ENCODE data around the gene VLDLR.

The VLDLR gene

GRCh38 chr9:2635922-2636321, 14.3 kb downstream of the VLDLR start:
- Histone ChIP-seq H3K27me3 (no peaks in the 10 kb centered on the region), H3K4me3 (no peak overlapping the region), H3K4me1 (peaks cover 0 to 25% (median 0%) of the 10 kb centered on the region in 4 donors), H3K9me3 (no peaks in the 10 kb centered on the region), H3K36me3 (peaks cover 0 to 5% (median under 1%) of the 10 kb centered on the region in 3 donors), H3K27ac (no peak overlapping the region)
- no peak for TF ChIP-seq CTCF (IDR thresholded peaks at IDR 0.05)
- no peak for DNase-seq
- intact Hi-C loops (cut with DNase I; ENCODE audit: low total_unique reads) = no loop called here

GRCh38 chr9:2637390-2637789, 15.8 kb downstream of the VLDLR start:
- H3K27me3 ChIP-seq = no peaks in the 10 kb centered on the region
- peaks cover 0 to 14% (median 5%) of the 10 kb centered on the region in 3 donors for H3K36me3 ChIP-seq
- H3K27ac ChIP-seq = no peak overlapping the region
- no peaks in the 10 kb centered on the region for H3K9me3 ChIP-seq
- TF ChIP-seq CTCF (IDR thresholded peaks at IDR 0.05) = no peak
- intact Hi-C loops (cut with DNase I; ENCODE audit: low total_unique reads) = no loop called here
- DNase-seq = no peak
- H3K4me3 ChIP-seq = no peak overlapping the region
- peaks cover 0 to 20% (median 0%) of the 10 kb centered on the region in 4 donors for H3K4me1 ChIP-seq

- intact Hi-C loops (cut with DNase I; ENCODE audit: low total_unique reads) = no loop called here
- H3K27ac ChIP-seq = no peak overlapping the region
- no peaks in the 10 kb centered on the region for H3K27me3 ChIP-seq
- DNase-seq = no peak
- H3K9me3 ChIP-seq = no peaks in the 10 kb centered on the region
- no peak for TF ChIP-seq CTCF (IDR thresholded peaks at IDR 0.05)
- peaks cover 0 to 3% (median 0%) of the 10 kb centered on the region in 4 donors for H3K4me1 ChIP-seq
- H3K36me3 ChIP-seq = peaks cover 9 to 27% (median 15%) of the 10 kb centered on the region in 3 donors
- no peak overlapping the region for H3K4me3 ChIP-seq
These were observed 17.5 kb downstream of the VLDLR start for GRCh38 chr9:2638871-2639673.

- Histone ChIP-seq H3K4me1 (no peaks in the 10 kb centered on the region), H3K27ac (no peak overlapping the region), H3K9me3 (no peaks in the 10 kb centered on the region), H3K27me3 (no peaks in the 10 kb centered on the region), H3K36me3 (peaks cover 10 to 30% (median 22%) of the 10 kb centered on the region in 3 donors), H3K4me3 (no peak overlapping the region)
- DNase-seq = no peak
- intact Hi-C loops (cut with DNase I; ENCODE audit: low total_unique reads) = no loop called here
- no peak for TF ChIP-seq CTCF (IDR thresholded peaks at IDR 0.05)
These were observed 18.2 kb downstream of the VLDLR start for GRCh38 chr9:2639786-2640185.

- intact Hi-C loops (cut with DNase I; ENCODE audit: low total_unique reads) = no loop called here
These were observed 19.0 kb downstream of the VLDLR start for GRCh38 chr9:2640570-2640969.

More at GRCh38 chr9:2640570-2640969, 19.0 kb downstream of the VLDLR start:
- Histone ChIP-seq H3K36me3 (peaks cover 15 to 38% (median 29%) of the 10 kb centered on the region in 3 donors), H3K4me3 (no peak overlapping the region), H3K27ac (no peak overlapping the region), H3K9me3 (no peaks in the 10 kb centered on the region), H3K27me3 (no peaks in the 10 kb centered on the region), H3K4me1 (no peaks in the 10 kb centered on the region)
- DNase-seq = no peak
- no peak for TF ChIP-seq CTCF (IDR thresholded peaks at IDR 0.05)
